ENCODE results near the gene NHSL2.

DNA sequence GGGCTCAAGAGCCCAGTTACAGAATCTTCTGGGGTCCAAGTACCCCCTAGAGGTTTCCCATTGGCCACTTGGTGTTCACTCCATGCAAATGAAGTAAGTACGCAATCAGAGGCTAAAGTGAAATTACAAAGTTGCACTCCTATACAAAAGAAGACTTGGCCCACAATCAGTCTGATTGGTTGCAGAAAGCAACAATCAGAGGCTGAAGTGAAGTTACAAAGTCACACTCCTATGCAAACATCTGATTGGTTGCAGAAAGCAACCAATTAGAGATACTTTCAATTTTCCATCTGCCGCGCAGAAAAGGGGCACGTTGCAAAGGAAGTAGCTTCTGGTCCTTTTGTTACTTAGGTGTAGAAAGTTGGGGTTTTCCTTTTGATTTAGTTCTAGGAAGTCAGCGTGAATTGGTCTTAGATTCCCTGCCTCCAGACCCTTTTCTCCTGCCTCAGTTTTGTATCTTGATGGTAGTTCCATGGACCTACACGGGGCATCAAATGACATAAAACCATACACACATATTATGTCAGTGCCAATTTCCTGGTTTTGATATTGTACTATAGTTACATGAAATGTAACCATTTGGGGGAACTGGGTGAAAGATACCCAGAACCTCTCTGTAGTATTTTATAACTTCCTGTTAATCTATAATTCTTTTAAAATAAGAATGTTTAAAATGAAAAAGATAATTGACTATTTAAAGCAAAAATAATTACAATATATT, 258.5 kb downstream of the NHSL2 start:
- TF ChIP-seq, protein P1, sequence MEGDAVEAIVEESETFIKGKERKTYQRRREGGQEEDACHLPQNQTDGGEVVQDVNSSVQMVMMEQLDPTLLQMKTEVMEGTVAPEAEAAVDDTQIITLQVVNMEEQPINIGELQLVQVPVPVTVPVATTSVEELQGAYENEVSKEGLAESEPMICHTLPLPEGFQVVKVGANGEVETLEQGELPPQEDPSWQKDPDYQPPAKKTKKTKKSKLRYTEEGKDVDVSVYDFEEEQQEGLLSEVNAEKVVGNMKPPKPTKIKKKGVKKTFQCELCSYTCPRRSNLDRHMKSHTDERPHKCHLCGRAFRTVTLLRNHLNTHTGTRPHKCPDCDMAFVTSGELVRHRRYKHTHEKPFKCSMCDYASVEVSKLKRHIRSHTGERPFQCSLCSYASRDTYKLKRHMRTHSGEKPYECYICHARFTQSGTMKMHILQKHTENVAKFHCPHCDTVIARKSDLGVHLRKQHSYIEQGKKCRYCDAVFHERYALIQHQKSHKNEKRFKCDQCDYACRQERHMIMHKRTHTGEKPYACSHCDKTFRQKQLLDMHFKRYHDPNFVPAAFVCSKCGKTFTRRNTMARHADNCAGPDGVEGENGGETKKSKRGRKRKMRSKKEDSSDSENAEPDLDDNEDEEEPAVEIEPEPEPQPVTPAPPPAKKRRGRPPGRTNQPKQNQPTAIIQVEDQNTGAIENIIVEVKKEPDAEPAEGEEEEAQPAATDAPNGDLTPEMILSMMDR (IDR thresholded peaks at IDR 0.05): no peak
- TF ChIP-seq EZH2 (IDR thresholded peaks at IDR 0.05): no peak
